IPS-NIHi7 (cell line): ENCODE data around the gene PDZRN3.

ENCODE experiments used
- DNase-seq: peaks from one replicate; pipeline ENCODE4 v3.0.0; 2012; ENCODE audit warnings: mixed read lengths; ENCODE audit errors: extremely low spot score

PDZRN3 gene

GRCh38 chr3:73624821-73625665 is at the start of gene PDZRN3:
TSS of gene PDZRN3 (minus strand) at chr3:73624941.
- DNase-seq = peak; percentile 80

GRCh38 chr3:73674280-73674679 is 49.5 kb upstream of the PDZRN3 start:
- no peak for DNase-seq

- no peak for DNase-seq
Observed at GRCh38 chr3:73669260-73669659, 44.5 kb upstream of the PDZRN3 start.

- no peak for DNase-seq
Observed at GRCh38 chr3:73668391-73668790, 43.6 kb upstream of the PDZRN3 start.

GRCh38 chr3:73667889-73668288 is 43.1 kb upstream of the PDZRN3 start:
- no peak for DNase-seq

- no peak for DNase-seq
Observed at GRCh38 chr3:73665286-73665685, 40.5 kb upstream of the PDZRN3 start.

- DNase-seq = no peak
Observed at GRCh38 chr3:73664389-73664788, 39.6 kb upstream of the PDZRN3 start.

- no peak for DNase-seq
Observed at GRCh38 chr3:73663495-73663894, 38.8 kb upstream of the PDZRN3 start.

GRCh38 chr3:73661265-73661664 is 36.5 kb upstream of the PDZRN3 start:
- DNase-seq = no peak

GRCh38 chr3:73658227-73658626 is 33.5 kb upstream of the PDZRN3 start:
- DNase-seq = no peak

- no peak for DNase-seq
Observed at GRCh38 chr3:73657186-73657585, 32.4 kb upstream of the PDZRN3 start.

- no peak for DNase-seq
Observed at GRCh38 chr3:73656241-73656890, 31.6 kb upstream of the PDZRN3 start.

GRCh38 chr3:73655197-73655596 is 30.5 kb upstream of the PDZRN3 start:
- DNase-seq = no peak

- no peak for DNase-seq
Observed at GRCh38 chr3:73653877-73654276, 29.1 kb upstream of the PDZRN3 start.

- no peak for DNase-seq
Observed at GRCh38 chr3:73653351-73653750, 28.6 kb upstream of the PDZRN3 start.

GRCh38 chr3:73652896-73653295 is 28.2 kb upstream of the PDZRN3 start:
- no peak for DNase-seq

- no peak for DNase-seq
Observed at GRCh38 chr3:73637042-73637441, 12.3 kb upstream of the PDZRN3 start.

GRCh38 chr3:73635254-73635653 is 10.5 kb upstream of the PDZRN3 start:
- no peak for DNase-seq

- no peak for DNase-seq
Observed at GRCh38 chr3:73633916-73634344, 9.2 kb upstream of the PDZRN3 start.

- DNase-seq = no peak
Observed at GRCh38 chr3:73633453-73633852, 8.7 kb upstream of the PDZRN3 start.

GRCh38 chr3:73626106-73626505 is 1.4 kb upstream of the PDZRN3 start:
- DNase-seq = no peak

- DNase-seq = peak; percentile 66
Observed at GRCh38 chr3:73624017-73624820, 522 bp downstream of the PDZRN3 start.
